Activated B cell treated with CpG ODN at 0.5 μM for 24 hours (primary cell): ENCODE data around the gene ZNF99. TPM values are rescaled to one million over a fixed set of nuclear protein-coding genes. Genes with fewer than 3 reads are reported as not detected.
"Not testable (repeated sequence)": the region's sequence is repeated elsewhere in the genome, so short reads cannot be mapped to it uniquely, and the experiment has no call there.

Source experiments
- ATAC-seq: fragments of 200-7000 bp; cut with Tn5 transposase; one replicate; pipeline ENCODE4 v1.10.0; 2021; ENCODE audit warnings: low read depth, mild to moderate bottlenecking, moderate library complexity
- CTCF ChIA-PET: fragments of 350-600 bp; sonication (Branson Sonifier 250); formaldehyde crosslinking; loops from one replicate; lab custom pipeline; 2021; ENCODE audit warnings: antibody characterized with exemption; lab: Charles Lee
- POLR2A ChIA-PET: fragments of 350-600 bp; sonication (Branson Sonifier 250); formaldehyde crosslinking; loops from one replicate; lab custom pipeline; 2021; ENCODE audit warnings: antibody characterized with exemption; lab: Charles Lee
- DNase-seq: peaks from one replicate; pipeline ENCODE4 v3.0.0; 2022
- H3K27ac Mint-ChIP-seq: one replicate; pipeline ENCODE4 v1.8.0; 2020; ENCODE audit warnings: mixed read lengths
- H3K27me3 Mint-ChIP-seq: one replicate; pipeline ENCODE4 v1.8.0; 2021; ENCODE audit warnings: mixed read lengths
- H3K36me3 Mint-ChIP-seq: one replicate; pipeline ENCODE4 v1.8.0; 2021; ENCODE audit warnings: low read depth, mixed read lengths
- H3K4me1 Mint-ChIP-seq: one replicate; pipeline ENCODE4 v1.8.0; 2021; ENCODE audit warnings: mixed read lengths
- H3K4me3 Mint-ChIP-seq: one replicate; pipeline ENCODE4 v1.8.0; 2020; ENCODE audit warnings: mild to moderate bottlenecking, mixed read lengths
- H3K9me3 Mint-ChIP-seq: one replicate; pipeline ENCODE4 v1.8.0; 2020; ENCODE audit warnings: mixed read lengths
- intact Hi-C: fragments of 100-400 bp; cut with micrococcal nuclease; formaldehyde crosslinking; loops from one replicate; pipeline ENCODE4 v1.15.1; 2024
- total RNA-seq: library from RNA; stranded (reverse); gene quantifications from 2 replicates; pipeline ENCODE4 v1.2.3, GENCODE V29; 2022
- TF ChIP-seq, protein P1 (sequence below): fragments of 200-600 bp; IDR thresholded peaks from one replicate; pipeline ENCODE4 v1.8.0; 2022; ENCODE audit warnings: antibody characterized with exemption, mild to moderate bottlenecking

Gene ZNF99
- total RNA-seq, 1 donor from 2014 or later: 0.07 TPM

DNA sequence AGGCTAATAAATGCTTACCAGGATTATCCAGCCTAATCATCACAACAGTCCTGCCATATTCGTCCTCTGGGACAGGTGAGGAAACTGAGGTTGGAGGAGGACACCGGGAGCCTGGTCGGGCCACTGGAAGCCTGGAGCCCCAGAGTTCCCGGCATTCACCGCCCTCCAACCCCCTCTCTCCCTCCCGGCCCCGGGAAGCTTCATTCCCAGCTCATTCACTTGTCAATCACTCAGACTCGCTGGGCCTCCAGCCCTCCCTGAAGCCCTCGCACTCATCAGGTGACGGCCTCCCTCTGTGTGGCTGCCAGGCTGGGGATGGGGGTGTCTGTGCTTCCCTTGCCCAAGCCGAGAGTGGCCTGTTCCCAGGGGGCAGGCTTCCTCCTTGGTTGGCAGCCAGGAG is 22.5 kb upstream of the ZNF99 start:
- DNase-seq (no peak), ATAC-seq (no peak)
- intact Hi-C loops: no loop called here
- Mint-ChIP-seq H3K36me3 (no peaks in the 10 kb centered on the region), H3K9me3 (peaks cover 14% of the 10 kb centered on the region), H3K4me1 (no peaks in the 10 kb centered on the region), H3K27me3 (no peaks in the 10 kb centered on the region), H3K27ac (no peak overlapping the region), H3K4me3 (no peak overlapping the region)
- TF ChIP-seq, protein P1, sequence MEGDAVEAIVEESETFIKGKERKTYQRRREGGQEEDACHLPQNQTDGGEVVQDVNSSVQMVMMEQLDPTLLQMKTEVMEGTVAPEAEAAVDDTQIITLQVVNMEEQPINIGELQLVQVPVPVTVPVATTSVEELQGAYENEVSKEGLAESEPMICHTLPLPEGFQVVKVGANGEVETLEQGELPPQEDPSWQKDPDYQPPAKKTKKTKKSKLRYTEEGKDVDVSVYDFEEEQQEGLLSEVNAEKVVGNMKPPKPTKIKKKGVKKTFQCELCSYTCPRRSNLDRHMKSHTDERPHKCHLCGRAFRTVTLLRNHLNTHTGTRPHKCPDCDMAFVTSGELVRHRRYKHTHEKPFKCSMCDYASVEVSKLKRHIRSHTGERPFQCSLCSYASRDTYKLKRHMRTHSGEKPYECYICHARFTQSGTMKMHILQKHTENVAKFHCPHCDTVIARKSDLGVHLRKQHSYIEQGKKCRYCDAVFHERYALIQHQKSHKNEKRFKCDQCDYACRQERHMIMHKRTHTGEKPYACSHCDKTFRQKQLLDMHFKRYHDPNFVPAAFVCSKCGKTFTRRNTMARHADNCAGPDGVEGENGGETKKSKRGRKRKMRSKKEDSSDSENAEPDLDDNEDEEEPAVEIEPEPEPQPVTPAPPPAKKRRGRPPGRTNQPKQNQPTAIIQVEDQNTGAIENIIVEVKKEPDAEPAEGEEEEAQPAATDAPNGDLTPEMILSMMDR: no peak
- ChIA-PET POLR2A (no interaction called here), CTCF (no interaction called here)

DNA sequence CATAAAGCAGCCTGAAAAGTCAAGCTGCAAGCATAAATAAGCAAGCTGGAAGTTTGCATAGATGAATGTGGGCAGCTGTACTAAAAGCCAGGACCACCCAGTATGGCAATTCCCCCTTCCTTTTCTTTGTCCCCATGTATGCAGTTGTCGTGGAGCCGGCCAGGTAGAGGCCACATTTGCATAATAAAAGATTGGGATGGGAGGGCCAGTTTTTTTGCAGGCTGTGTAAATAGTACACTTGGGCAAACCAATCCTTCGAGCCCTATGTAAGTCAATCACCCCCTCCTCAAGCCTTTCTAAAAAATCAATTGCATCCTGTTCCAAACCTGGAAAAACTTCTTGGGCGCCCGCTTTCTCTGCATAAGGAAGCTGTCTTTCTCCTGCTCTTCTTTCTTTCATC is 13.1 kb upstream of the ZNF99 start:
- Mint-ChIP-seq H3K27ac (no peak overlapping the region), H3K4me1 (no peaks in the 10 kb centered on the region), H3K27me3 (no peaks in the 10 kb centered on the region), H3K36me3 (no peaks in the 10 kb centered on the region), H3K9me3 (peaks cover 25% of the 10 kb centered on the region), H3K4me3 (no peak overlapping the region)
- ChIA-PET CTCF (no interaction called here), POLR2A (no interaction called here)
- ATAC-seq: no peak
- intact Hi-C loops: no loop called here
- DNase-seq: no peak
- TF ChIP-seq, protein P1: no peak

DNA sequence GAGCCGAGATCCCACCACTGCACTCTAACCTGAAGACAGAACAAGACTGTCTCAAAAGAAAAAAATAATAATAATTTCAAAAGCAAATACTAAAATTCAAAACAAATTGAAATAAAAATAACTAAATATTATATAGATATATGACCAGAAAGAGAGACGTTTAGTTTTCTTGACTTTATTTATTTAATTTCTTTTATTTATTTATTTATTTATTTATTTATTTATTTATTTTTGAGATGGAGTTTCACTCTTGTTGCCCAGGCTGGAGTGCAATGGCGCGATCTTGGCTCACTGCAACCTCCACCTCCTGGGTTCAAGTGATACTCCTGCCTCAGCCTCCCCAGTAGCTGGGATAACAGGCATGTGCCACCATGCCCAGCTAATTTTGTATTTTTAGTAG is 8.9 kb upstream of the ZNF99 start:
- H3K27me3 Mint-ChIP-seq, H3K27ac Mint-ChIP-seq, H3K4me3 Mint-ChIP-seq, intact Hi-C loops, ATAC-seq, POLR2A ChIA-PET, DNase-seq, H3K4me1 Mint-ChIP-seq, H3K36me3 Mint-ChIP-seq, CTCF ChIA-PET: not testable (repeated sequence)
- peaks cover 28% of the 10 kb centered on the region for H3K9me3 Mint-ChIP-seq

DNA sequence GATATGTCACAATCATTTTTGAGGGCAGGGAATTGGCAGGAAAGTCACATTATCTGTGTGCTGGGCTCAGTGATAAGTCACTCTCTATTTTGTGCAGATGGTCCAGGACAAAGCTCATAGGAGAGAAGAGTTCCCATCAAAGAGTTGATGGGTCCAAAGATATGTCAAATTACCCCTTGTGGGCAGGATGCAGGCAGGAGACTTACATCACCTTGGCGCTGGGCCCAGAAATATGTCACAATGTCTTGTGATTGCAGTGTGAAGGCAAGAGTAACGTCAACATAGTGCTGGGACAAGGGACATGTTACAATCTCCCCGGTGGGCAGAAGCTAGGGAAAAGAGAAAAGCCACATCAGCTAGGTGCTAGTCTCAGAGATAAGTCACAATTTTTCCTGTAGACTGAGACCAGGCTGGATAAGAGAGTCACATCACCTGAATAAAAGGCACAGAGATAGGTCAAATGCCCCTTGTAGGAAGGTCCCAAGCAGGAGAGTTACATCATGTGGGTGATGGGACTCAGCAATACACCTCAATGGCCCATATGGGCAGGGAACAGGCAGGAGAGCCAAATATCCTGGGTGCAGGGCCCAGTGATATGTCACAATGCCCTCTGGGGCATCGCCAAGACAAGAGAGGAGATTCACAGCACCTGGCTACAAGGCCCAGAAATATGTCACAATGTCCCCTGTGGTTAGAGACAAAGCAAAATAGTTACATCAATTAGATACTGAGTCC is 47.9 kb downstream of the ZNF99 start:
- ChIA-PET CTCF (no interaction called here), POLR2A (no interaction called here)
- DNase-seq (no peak), ATAC-seq (no peak)
- no peaks in the 10 kb centered on the region for H3K4me1 Mint-ChIP-seq
- intact Hi-C loops: no loop called here
- no peak overlapping the region for H3K4me3 Mint-ChIP-seq
- H3K27me3 Mint-ChIP-seq: no peaks in the 10 kb centered on the region
- no peak overlapping the region for H3K27ac Mint-ChIP-seq
- H3K36me3 Mint-ChIP-seq: no peaks in the 10 kb centered on the region
- TF ChIP-seq, protein P1: no peak
- peaks cover 40% of the 10 kb centered on the region for H3K9me3 Mint-ChIP-seq

DNA sequence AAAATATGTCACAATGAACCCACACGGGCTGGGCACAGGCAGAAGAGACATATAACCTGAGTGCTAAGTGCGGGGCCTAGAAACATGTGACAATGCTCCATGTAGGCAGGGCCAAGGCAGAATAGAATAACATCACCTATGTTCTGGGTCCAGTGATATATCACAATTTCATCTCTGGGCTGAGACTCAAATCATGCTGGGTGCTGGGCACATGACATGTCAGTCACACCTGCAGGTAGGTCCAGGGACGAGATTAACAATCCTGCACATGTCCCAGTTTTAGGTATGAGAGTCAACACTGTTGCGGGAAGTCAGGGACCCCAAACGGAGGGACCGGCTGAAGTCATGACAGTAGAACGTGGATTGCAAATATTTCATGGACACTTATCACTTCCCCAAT is 50.3 kb downstream of the ZNF99 start:
- Mint-ChIP-seq H3K9me3 (peaks cover 41% of the 10 kb centered on the region), H3K4me1 (no peaks in the 10 kb centered on the region), H3K27me3 (no peaks in the 10 kb centered on the region), H3K36me3 (no peaks in the 10 kb centered on the region), H3K27ac (no peak overlapping the region), H3K4me3 (no peak overlapping the region)
- CTCF ChIA-PET: no interaction called here
- TF ChIP-seq, protein P1: no peak
- intact Hi-C loops: no loop called here
- ATAC-seq (no peak), DNase-seq (no peak)
- POLR2A ChIA-PET: no interaction called here

DNA sequence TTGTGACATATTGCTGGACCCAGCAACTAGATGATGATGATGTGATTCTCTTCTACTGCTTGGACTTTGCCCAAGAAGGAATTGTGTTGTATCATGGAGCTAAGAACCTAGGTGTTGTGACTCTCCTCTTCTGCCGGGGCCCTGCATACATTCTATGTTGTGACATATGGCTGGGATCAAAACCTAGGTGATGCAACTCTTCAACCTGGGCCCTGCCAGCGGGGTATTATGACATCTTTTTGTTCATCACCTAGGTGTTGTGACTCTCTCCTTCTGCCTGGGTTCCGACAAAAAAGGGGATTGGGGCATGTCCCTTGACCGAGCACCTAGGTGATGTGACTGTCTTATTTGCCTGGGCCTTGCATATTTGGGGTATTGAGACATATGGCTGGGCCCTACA is 55.7 kb downstream of the ZNF99 start:
- H3K4me3 Mint-ChIP-seq, H3K4me1 Mint-ChIP-seq, DNase-seq, ATAC-seq, H3K27me3 Mint-ChIP-seq, H3K27ac Mint-ChIP-seq, H3K36me3 Mint-ChIP-seq, intact Hi-C loops, CTCF ChIA-PET, POLR2A ChIA-PET: not testable (repeated sequence)
- peaks cover 23% of the 10 kb centered on the region for H3K9me3 Mint-ChIP-seq

DNA sequence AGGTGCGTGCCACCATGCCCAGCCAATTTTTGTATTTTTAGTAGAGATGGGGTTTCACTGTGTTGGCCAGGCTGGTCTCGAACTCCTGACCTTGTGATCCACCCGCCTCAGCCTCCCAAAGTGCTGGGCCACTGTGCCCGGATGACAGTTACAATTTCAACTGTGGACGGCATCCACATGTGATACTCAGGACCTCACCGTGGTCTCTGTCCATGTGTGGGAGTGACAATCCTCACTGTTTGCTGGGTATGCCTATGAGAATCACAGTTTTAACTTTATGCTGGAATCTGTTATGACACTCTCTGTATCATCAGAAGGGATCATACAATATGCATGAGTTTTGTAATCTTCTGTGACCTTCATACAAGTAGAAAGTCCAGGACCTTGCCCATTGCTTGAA is 62.4 kb downstream of the ZNF99 start:
- H3K27me3 Mint-ChIP-seq, H3K36me3 Mint-ChIP-seq, DNase-seq, POLR2A ChIA-PET, H3K27ac Mint-ChIP-seq, ATAC-seq, CTCF ChIA-PET, H3K4me1 Mint-ChIP-seq, H3K4me3 Mint-ChIP-seq, intact Hi-C loops: not testable (repeated sequence)
- peaks cover 17% of the 10 kb centered on the region for H3K9me3 Mint-ChIP-seq
